Sigmoid colon (tissue), 7 donors: Measurements from ENCODE around the gene MTRF1. TPM values are rescaled to one million over a fixed set of nuclear protein-coding genes. Genes with fewer than 3 reads are reported as not detected.

Experiments used
- DNase-seq: peaks from one replicate; pipeline ENCODE4 v3.0.0-alpha.2; 2019
- H3K27ac ChIP-seq, 4 donors: fragments of 200-600 bp; sonication (generic); one replicate each; pipeline ENCODE4 v1.5.1; 2016 to 2019; ENCODE audit warnings: mild to moderate bottlenecking in 1 of 4
- H3K27me3 ChIP-seq, 3 donors: fragments of 200-600 bp; sonication (generic); one replicate each; pipeline ENCODE4 v1.5.1; 2019; ENCODE audit warnings: mild to moderate bottlenecking in 1 of 3
- H3K36me3 ChIP-seq, 4 donors: fragments of 200-600 bp; sonication (generic); one replicate each; pipeline ENCODE4 v1.5.1; 2016 to 2019
- H3K4me1 ChIP-seq, 4 donors: fragments of 200-600 bp; sonication (generic); one replicate each; pipeline ENCODE4 v1.5.1; 2017 to 2019
- H3K4me3 ChIP-seq, 4 donors: fragments of 200-600 bp; sonication (generic); one replicate each; pipeline ENCODE4 v1.5.1; 2017 to 2019; ENCODE audit warnings: mild to moderate bottlenecking in 2 of 4, moderate library complexity in 1 of 4
- H3K9me3 ChIP-seq, 4 donors: fragments of 200-600 bp in 3 of 4; sonication (generic) in 3 of 4; one replicate each; pipeline versions ENCODE4 v1.5.1 to v1.6.1; 2013 to 2019
- EP300 ChIP-seq, 4 donors: sonication (generic); formaldehyde crosslinking; IDR thresholded peaks; one replicate each; pipeline ENCODE4 v1.6.1; 2017; ENCODE audit warnings: antibody characterized with exemption in 4 of 4
- POLR2A ChIP-seq, 2 donors: fragments of 450-650 bp; IDR thresholded peaks; one replicate each; pipeline ENCODE4 v1.6.1; 2016; ENCODE audit warnings: antibody characterized with exemption in 2 of 2, mild to moderate bottlenecking in 2 of 2, moderate library complexity in 2 of 2
- POLR2AphosphoS5 ChIP-seq, 4 donors: sonication (generic); formaldehyde crosslinking; IDR thresholded peaks; one replicate each; pipeline ENCODE4 v1.6.1; 2017; ENCODE audit warnings: antibody characterized with exemption in 4 of 4
- whole genome bisulfite sequencing, 2 donors: extraction: QIAGEN DNeasy Blood & Tissue Kit; methylation state at CpG; one replicate each; pipeline ENCODE4 v1.1.7; 2013; 5-methylcytosine and 5-hydroxymethylcytosine counted together
- intact Hi-C: fragments of 100-400 bp; cut with DNase I; formaldehyde crosslinking; loops from one replicate; pipeline ENCODE4 v1.15.1; 2023
- polyA plus RNA-seq, 3 donors: library from polyadenylated mRNA; stranded (reverse); fragments of 200-250 nt; gene quantifications; one replicate each; pipeline ENCODE4 v1.2.3, GENCODE V29; 2013
- total RNA-seq, 4 donors: library from RNA; depleted of rRNA; stranded (reverse); fragments of >200 nt; gene quantifications; one replicate each; pipeline ENCODE4 v1.1.0, GENCODE V29; 2016
- TF ChIP-seq, protein P1 (sequence below), 4 experiments: fragments of 450-650 bp in 3 of 4; fragments of 200-600 bp in 1 of 4; IDR thresholded peaks; one replicate each; pipeline ENCODE4 v1.5.1; 2016 to 2019; ENCODE audit warnings: antibody characterized with exemption in 4 of 4, mild to moderate bottlenecking in 3 of 4, moderate library complexity in 2 of 4
- donor health status: healthy with polysubstance abuse.
- donor health status: Bipolar disorder and iron deficiency.
- donor health status: healthy.

MTRF1 gene
- total and polyA plus RNA-seq, 7 donors: 9.0 to 19.9 (median 12.5) TPM

DNA sequence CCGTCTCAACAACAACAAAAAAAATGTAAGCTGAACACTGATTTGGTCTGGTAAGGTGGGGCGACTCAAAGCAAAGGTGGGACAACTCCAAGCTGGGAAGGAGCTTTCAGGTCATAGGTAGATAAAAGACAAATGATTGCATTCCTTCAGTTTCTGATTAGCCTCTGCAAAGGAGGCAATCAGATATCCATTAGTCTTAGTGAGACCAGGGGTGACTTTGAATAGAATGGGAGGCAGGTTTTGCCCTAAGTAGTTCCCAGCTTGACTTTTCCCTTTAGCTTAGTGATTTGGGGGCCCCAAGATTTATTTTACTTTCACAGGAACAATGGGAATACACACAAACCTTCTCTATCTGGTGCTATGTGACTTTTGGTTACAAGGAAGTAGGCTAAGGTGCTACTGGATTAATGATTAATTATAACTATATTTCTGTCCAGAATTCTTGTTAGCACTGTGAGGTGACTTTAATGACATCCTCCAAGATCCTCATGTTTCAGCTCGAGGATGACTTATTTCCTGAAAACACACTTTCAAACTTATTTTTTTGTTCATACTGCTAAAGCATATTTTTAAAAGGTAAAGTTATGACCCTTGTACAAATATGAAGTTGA is 10.6 kb upstream of the MTRF1 start:
- no peak for TF ChIP-seq POLR2AphosphoS5 (IDR thresholded peaks at IDR 0.05)
- TF ChIP-seq POLR2A (IDR thresholded peaks at IDR 0.05): no peak
- TF ChIP-seq, protein P1, sequence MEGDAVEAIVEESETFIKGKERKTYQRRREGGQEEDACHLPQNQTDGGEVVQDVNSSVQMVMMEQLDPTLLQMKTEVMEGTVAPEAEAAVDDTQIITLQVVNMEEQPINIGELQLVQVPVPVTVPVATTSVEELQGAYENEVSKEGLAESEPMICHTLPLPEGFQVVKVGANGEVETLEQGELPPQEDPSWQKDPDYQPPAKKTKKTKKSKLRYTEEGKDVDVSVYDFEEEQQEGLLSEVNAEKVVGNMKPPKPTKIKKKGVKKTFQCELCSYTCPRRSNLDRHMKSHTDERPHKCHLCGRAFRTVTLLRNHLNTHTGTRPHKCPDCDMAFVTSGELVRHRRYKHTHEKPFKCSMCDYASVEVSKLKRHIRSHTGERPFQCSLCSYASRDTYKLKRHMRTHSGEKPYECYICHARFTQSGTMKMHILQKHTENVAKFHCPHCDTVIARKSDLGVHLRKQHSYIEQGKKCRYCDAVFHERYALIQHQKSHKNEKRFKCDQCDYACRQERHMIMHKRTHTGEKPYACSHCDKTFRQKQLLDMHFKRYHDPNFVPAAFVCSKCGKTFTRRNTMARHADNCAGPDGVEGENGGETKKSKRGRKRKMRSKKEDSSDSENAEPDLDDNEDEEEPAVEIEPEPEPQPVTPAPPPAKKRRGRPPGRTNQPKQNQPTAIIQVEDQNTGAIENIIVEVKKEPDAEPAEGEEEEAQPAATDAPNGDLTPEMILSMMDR (IDR thresholded peaks at IDR 0.05): no peak
- no peak for TF ChIP-seq EP300 (IDR thresholded peaks at IDR 0.05)
- Histone ChIP-seq H3K36me3 (no peaks in the 10 kb centered on the region), H3K27me3 (no peaks in the 10 kb centered on the region), H3K4me1 (no peaks in the 10 kb centered on the region), H3K9me3 (no peaks in the 10 kb centered on the region), H3K4me3 (no peak overlapping the region), H3K27ac (no peak overlapping the region)
- intact Hi-C loops: no loop called here
- no peak for DNase-seq
- 61 to 80% methylated on average over 3 of the region's 3 CpGs for WGBS, 2 donors

- intact Hi-C loops: no loop called here
- H3K27me3 ChIP-seq: no peaks in the 10 kb centered on the region
- DNase-seq: no peak
- no peak for TF ChIP-seq EP300 (IDR thresholded peaks at IDR 0.05)
- TF ChIP-seq, protein P1 (IDR thresholded peaks at IDR 0.05): no peak
- no peak for TF ChIP-seq POLR2AphosphoS5 (IDR thresholded peaks at IDR 0.05)
- no peak for TF ChIP-seq POLR2A (IDR thresholded peaks at IDR 0.05)
- 78 to 82% methylated on average over 6 of the region's 6 CpGs for WGBS, 2 donors
- no peaks in the 10 kb centered on the region for H3K4me1 ChIP-seq
- H3K27ac ChIP-seq: no peak overlapping the region
- no peaks in the 10 kb centered on the region for H3K36me3 ChIP-seq
- no peaks in the 10 kb centered on the region for H3K9me3 ChIP-seq
- no peak overlapping the region for H3K4me3 ChIP-seq
Observed at GRCh38 chr13:41271456-41272285, 8.3 kb upstream of the MTRF1 start.

- Histone ChIP-seq H3K27ac (no peak overlapping the region), H3K9me3 (no peaks in the 10 kb centered on the region), H3K36me3 (no peaks in the 10 kb centered on the region), H3K27me3 (no peaks in the 10 kb centered on the region), H3K4me1 (no peaks in the 10 kb centered on the region), H3K4me3 (no peak overlapping the region)
- WGBS, 2 donors: 9 to 37% methylated on average over 1 of the region's 1 CpG
- TF ChIP-seq POLR2A (IDR thresholded peaks at IDR 0.05) (no peak), POLR2AphosphoS5 (IDR thresholded peaks at IDR 0.05) (no peak), EP300 (IDR thresholded peaks at IDR 0.05) (no peak)
- TF ChIP-seq, protein P1 (IDR thresholded peaks at IDR 0.05): no peak
- intact Hi-C loops: no loop called here
- DNase-seq: no peak
Observed at GRCh38 chr13:41268764-41269163, 5.4 kb upstream of the MTRF1 start.

GRCh38 chr13:41267106-41267505 is 3.7 kb upstream of the MTRF1 start:
- Histone ChIP-seq H3K36me3 (peaks cover 0 to 1% (median 0%) of the 10 kb centered on the region in 4 donors), H3K9me3 (no peaks in the 10 kb centered on the region), H3K27me3 (no peaks in the 10 kb centered on the region), H3K4me1 (peaks cover 0 to 8% (median 5%) of the 10 kb centered on the region in 4 donors), H3K27ac (no peak overlapping the region), H3K4me3 (no peak overlapping the region)
- TF ChIP-seq, protein P1 (IDR thresholded peaks at IDR 0.05): no peak
- TF ChIP-seq EP300 (IDR thresholded peaks at IDR 0.05) (no peak), POLR2A (IDR thresholded peaks at IDR 0.05) (no peak)
- intact Hi-C loops: no loop called here
- no peak for DNase-seq
